Measurements from ENCODE around the gene HAX1.
"Not testable (repeated sequence)": the region's sequence is repeated elsewhere in the genome, so short reads cannot be mapped to it uniquely, and the experiment has no call there.

HAX1 gene

DNA sequence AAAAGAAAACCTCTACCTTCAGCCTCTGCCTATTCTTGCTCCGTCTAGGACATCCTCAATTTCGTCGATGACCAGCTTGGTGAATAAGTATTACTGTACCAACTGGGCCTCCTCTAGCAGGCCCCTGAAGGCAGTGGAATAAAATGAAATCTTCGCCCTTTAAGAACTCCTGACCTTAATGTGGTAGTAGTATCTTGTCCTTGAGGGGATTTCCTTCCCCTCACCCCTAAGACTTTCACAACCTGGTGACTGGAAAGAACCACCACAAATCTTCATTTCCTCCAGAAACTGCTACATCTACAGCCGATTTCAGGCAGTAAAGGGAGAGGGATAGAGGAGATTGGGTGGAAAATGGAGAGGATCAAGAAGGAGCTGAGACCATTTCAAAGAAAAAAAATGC lies 1.6 kb upstream of the HAX1 start:
- no peak for DNase-seq (ENCODE audit: insufficient read length, low spot score)
- no peak for FAIRE-seq
- no peak for TF ChIP-seq POLR2AphosphoS5 (IDR thresholded peaks at IDR 0.05; ENCODE audit: low read depth, low read length)
- TF ChIP-seq SPI1 (IDR thresholded peaks at IDR 0.05; ENCODE audit: low read depth, low read length): 0 out of 2 replicates have a peak, but pooled peaks have one; percentile 37
- no peak for TF ChIP-seq POU2F2 (IDR thresholded peaks at IDR 0.05; ENCODE audit: low read depth, low read length)
- TF ChIP-seq TAF1 (IDR thresholded peaks at IDR 0.05; ENCODE audit: low read depth, low read length): no peak
- no peak for TF ChIP-seq PAX5 (IDR thresholded peaks at IDR 0.05; ENCODE audit: insufficient read depth, low read length, severe bottlenecking)
- TF ChIP-seq POLR2A (IDR thresholded peaks at IDR 0.05; ENCODE audit: low read depth, low read length): no peak

DNA sequence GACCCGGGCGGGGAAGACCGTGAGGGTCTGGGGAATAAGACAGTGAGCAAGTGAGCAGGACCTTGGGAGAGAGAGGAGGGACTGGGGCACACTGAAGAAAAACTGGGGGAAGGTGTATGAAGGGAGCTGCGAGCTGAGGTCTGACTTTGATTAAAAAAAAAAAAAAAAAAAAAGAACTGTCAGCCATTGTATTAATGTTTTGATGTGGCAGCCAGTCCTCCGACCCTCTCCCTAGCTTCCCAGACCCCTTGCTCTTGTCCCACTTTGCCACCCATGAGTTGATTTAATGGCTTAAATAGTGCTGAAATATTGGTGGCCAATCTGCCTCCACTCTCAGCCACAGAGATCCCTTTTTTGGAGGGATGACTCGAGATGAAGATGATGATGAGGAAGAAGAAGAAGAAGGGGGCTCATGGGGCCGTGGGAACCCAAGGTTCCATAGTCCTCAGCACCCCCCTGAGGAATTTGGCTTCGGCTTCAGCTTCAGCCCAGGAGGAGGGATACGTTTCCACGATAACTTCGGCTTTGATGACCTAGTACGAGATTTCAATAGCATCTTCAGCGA lies 652 bp downstream of the HAX1 start:
- no peak for TF ChIP-seq POU2F2 (IDR thresholded peaks at IDR 0.05; ENCODE audit: low read depth, low read length)
- no peak for TF ChIP-seq POLR2AphosphoS5 (IDR thresholded peaks at IDR 0.05; ENCODE audit: low read depth, low read length)
- TF ChIP-seq PAX5 (IDR thresholded peaks at IDR 0.05; ENCODE audit: insufficient read depth, low read length, severe bottlenecking): no peak
- TF ChIP-seq POLR2A (IDR thresholded peaks at IDR 0.05; ENCODE audit: low read depth, low read length): no peak
- TF ChIP-seq SPI1 (IDR thresholded peaks at IDR 0.05; ENCODE audit: low read depth, low read length): no peak
- TF ChIP-seq TAF1 (IDR thresholded peaks at IDR 0.05; ENCODE audit: low read depth, low read length): no peak
- DNase-seq (ENCODE audit: insufficient read length, low spot score): no peak
- FAIRE-seq: no peak

DNA sequence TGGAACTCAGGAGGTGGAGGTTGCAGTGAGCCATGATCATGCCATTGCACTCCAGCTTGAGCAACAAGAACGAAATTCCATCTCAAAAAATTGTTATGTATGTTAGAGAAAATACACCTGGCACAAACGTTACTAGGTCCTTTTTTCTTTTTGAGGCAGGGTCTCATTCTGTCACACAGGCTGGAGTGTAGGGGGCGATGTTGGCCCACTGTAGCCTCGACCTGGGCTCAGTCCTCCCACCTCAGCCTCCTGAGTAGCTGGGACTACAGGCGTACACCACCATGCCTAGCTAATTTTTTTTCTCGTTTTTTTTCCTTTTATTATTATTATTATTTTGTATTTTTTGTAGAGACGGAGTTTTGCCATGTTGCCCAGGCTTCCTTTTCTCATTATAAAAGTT lies 4.4 kb downstream of the HAX1 start:
- TF ChIP-seq TAF1 (IDR thresholded peaks at IDR 0.05; ENCODE audit: low read depth, low read length): no peak
- TF ChIP-seq SPI1 (IDR thresholded peaks at IDR 0.05; ENCODE audit: low read depth, low read length): no peak
- TF ChIP-seq POU2F2 (IDR thresholded peaks at IDR 0.05; ENCODE audit: low read depth, low read length): no peak
- no peak for TF ChIP-seq PAX5 (IDR thresholded peaks at IDR 0.05; ENCODE audit: insufficient read depth, low read length, severe bottlenecking)
- no peak for TF ChIP-seq POLR2A (IDR thresholded peaks at IDR 0.05; ENCODE audit: low read depth, low read length)
- TF ChIP-seq POLR2AphosphoS5 (IDR thresholded peaks at IDR 0.05; ENCODE audit: low read depth, low read length): no peak
- FAIRE-seq: no peak
- DNase-seq (ENCODE audit: insufficient read length, low spot score): no peak

DNA sequence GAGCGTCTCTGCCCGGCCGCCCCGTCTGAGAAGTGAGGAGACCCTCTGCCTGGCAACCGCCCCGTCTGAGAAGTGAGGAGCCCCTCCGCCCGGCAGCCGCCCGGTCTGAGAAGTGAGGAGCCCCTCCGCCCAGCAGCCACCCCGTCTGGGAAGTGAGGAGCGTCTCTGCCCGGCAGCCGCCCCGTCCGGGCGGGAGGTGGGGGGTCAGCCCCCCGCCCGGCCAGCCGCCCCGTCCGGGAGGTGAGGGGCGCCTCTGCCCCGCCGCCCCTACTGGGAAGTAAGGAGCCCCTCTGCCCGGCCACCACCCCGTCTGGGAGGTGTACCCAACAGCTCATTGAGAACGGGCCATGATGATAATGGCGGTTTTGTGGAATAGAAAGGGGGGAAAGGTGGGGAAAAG lies 15.2 kb downstream of the HAX1 start:
- not testable (repeated sequence) for DNase-seq (ENCODE audit: insufficient read length, low spot score); FAIRE-seq

DNA sequence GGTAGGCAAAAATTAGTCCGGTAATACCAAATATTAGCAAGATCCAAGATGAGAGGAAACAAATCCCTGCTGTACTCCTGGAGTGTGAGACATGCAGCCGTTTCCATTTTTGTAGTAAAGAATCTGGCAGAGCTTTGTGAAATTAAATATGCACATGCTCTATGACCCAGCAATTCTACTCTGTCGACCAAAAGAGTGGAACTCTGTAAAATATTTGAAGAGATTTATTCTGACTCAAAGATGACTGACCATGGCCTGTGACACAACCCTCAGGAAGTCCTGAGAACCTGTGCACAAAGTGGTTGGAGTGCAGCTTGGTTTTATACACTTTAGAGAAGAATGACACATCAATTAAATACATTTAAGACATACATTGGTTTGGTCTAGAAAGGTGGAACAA lies 16.2 kb downstream of the HAX1 start:
- TF ChIP-seq SPI1 (IDR thresholded peaks at IDR 0.05; ENCODE audit: low read depth, low read length) (no peak), PAX5 (IDR thresholded peaks at IDR 0.05; ENCODE audit: insufficient read depth, low read length, severe bottlenecking) (no peak), POLR2AphosphoS5 (IDR thresholded peaks at IDR 0.05; ENCODE audit: low read depth, low read length) (no peak), TAF1 (IDR thresholded peaks at IDR 0.05; ENCODE audit: low read depth, low read length) (no peak), POU2F2 (IDR thresholded peaks at IDR 0.05; ENCODE audit: low read depth, low read length) (no peak), POLR2A (IDR thresholded peaks at IDR 0.05; ENCODE audit: low read depth, low read length) (no peak)
- FAIRE-seq: no peak
- no peak for DNase-seq (ENCODE audit: insufficient read length, low spot score)

DNA sequence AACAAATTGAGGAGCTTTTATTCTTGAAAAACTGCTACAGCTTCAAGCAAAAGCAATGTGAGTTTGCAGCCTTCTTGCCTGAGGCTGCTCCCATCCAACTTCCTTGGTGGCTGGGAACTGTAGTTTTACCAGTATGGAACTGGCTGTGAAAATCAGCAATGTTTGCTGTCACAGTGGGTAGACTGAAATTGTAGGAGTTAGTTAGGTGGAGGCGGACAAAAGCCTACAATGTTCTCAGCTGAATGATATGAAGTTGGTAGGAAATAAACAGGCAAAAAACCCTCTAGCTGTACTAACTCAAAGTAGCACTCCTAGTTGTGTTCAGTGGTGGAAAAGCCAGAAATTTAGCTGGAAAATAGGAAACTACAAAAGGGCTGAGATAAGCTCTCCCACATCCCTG lies 18.5 kb downstream of the HAX1 start:
- DNase-seq (ENCODE audit: insufficient read length, low spot score): no peak

DNA sequence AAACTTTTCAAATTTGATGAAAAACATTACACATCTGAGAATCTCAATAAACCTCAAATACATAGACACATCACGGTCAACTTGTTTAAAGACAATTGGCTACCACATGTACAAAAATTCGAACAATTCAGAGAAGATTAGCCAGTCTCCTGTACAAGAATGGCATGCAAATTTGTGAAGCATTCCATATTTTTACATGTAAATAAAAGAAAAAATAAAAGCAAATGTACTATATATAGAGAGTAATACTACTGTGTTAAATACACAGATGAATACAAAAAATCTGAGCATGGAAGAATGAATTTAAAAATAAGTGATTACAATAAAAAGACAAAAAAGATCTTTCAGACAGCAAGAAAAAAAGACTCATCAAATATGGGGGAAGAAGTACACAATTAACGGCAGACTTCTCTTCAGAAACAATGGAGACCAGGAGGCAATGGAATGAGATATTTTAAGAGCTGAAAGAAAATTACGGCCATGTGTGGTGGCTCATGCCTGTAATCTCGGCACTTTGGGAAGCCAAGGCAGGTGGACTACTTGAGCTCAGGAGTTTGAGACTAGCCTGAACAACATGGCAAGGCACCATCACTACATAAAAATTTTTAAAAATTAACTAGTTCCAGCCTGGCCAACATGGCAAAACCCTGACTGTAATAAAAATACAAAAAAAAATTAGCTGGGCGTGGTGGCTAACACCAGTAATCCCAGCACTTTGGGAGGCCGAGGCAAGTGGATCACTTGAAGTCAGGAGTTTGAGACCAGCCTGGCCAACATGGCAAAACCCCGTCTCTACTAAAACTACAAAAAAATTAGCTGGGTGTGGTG lies 23.2 kb downstream of the HAX1 start:
- FAIRE-seq (no peak), DNase-seq (ENCODE audit: insufficient read length, low spot score) (no peak)
- TF ChIP-seq PAX5 (IDR thresholded peaks at IDR 0.05; ENCODE audit: insufficient read depth, low read length, severe bottlenecking) (no peak), POLR2A (IDR thresholded peaks at IDR 0.05; ENCODE audit: low read depth, low read length) (no peak), SPI1 (IDR thresholded peaks at IDR 0.05; ENCODE audit: low read depth, low read length) (no peak)

More for the DNA sequence above, 18.5 kb downstream of the HAX1 start:
- TF ChIP-seq TAF1 (IDR thresholded peaks at IDR 0.05; ENCODE audit: low read depth, low read length) (no peak), SPI1 (IDR thresholded peaks at IDR 0.05; ENCODE audit: low read depth, low read length) (no peak), POLR2A (IDR thresholded peaks at IDR 0.05; ENCODE audit: low read depth, low read length) (no peak), POU2F2 (IDR thresholded peaks at IDR 0.05; ENCODE audit: low read depth, low read length) (no peak), POLR2AphosphoS5 (IDR thresholded peaks at IDR 0.05; ENCODE audit: low read depth, low read length) (no peak), PAX5 (IDR thresholded peaks at IDR 0.05; ENCODE audit: insufficient read depth, low read length, severe bottlenecking) (no peak)
- FAIRE-seq: no peak

DNA sequence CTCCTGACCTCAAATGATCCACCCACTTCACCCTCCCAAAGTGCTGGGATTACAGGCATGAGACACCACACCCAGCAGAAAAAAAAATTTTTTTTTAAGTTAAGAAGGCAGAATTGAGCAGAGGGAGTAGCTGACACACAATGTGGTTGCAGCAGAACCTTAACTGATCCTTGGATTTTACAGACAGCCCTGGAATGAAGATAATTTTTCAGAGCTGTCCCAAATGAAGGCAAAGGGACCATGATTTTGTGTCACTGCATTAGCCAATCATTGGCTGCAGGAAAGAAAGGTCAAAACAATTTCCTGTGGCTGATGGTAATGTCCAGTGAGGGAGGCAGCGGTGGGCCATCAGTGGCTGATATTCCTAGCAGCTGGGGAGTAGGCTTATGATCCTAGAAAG lies 29.2 kb downstream of the HAX1 start:
- TF ChIP-seq POLR2A (IDR thresholded peaks at IDR 0.05; ENCODE audit: low read depth, low read length) (no peak), POU2F2 (IDR thresholded peaks at IDR 0.05; ENCODE audit: low read depth, low read length) (no peak), SPI1 (IDR thresholded peaks at IDR 0.05; ENCODE audit: low read depth, low read length) (no peak), PAX5 (IDR thresholded peaks at IDR 0.05; ENCODE audit: insufficient read depth, low read length, severe bottlenecking) (no peak), TAF1 (IDR thresholded peaks at IDR 0.05; ENCODE audit: low read depth, low read length) (no peak), POLR2AphosphoS5 (IDR thresholded peaks at IDR 0.05; ENCODE audit: low read depth, low read length) (no peak)
- no peak for FAIRE-seq
- no peak for DNase-seq (ENCODE audit: insufficient read length, low spot score)

DNA sequence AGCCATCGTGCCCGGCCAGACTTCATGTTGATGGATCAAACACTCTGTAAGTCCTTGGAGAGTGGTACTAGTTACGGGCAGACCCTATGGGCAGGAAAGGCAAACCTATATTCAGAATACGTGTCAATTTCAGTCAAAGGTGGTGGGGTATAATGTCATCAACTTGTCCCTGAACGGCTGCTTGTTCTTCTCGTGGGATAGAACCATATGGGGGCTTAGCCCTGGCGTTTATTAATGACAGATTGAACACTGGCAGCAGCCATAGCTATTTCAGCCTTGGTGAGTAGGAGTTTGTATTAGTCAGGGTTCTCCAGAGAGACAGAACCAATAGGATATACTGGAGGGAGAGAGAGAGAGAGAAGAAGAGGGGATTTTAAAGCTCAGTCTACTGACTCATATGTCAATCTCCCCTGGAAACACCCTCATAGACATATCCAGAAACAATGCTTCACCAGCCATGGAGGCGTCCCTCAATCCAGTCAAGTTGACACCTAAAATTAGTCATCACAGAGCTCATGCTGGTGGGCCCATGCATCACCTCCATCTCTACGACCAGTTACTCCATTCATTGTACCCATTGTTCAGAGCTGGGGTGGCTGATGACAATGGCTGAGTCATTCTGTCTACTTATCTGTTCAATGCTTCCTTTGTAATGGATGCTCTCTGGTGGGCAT lies 32.4 kb downstream of the HAX1 start:
- FAIRE-seq (no peak), DNase-seq (ENCODE audit: insufficient read length, low spot score) (no peak)
- TF ChIP-seq POU2F2 (IDR thresholded peaks at IDR 0.05; ENCODE audit: low read depth, low read length) (no peak; the same call in 1 of the 2 replicates), POLR2AphosphoS5 (IDR thresholded peaks at IDR 0.05; ENCODE audit: low read depth, low read length) (no peak), POLR2A (IDR thresholded peaks at IDR 0.05; ENCODE audit: low read depth, low read length) (no peak), TAF1 (IDR thresholded peaks at IDR 0.05; ENCODE audit: low read depth, low read length) (no peak), SPI1 (IDR thresholded peaks at IDR 0.05; ENCODE audit: low read depth, low read length) (no peak), PAX5 (IDR thresholded peaks at IDR 0.05; ENCODE audit: insufficient read depth, low read length, severe bottlenecking) (no peak)

Data from GM12891 (cell line).